T-helper 2 cell treated with Interferon-gamma antibody and Interleukin-4, amounts not matched to agents 5 μg/mL and 100 μg/mL, for 36 hours (primary cell): ENCODE data around the gene OTOF.
"Not testable (repeated sequence)": the region's sequence is repeated elsewhere in the genome, so short reads cannot be mapped to it uniquely, and the experiment has no call there.

Source experiments
- DNase-seq: peaks from one replicate; pipeline ENCODE4 v3.0.0; 2021; ENCODE audit warnings: low spot score
- H3K27ac Mint-ChIP-seq: one replicate; pipeline ENCODE4 v1.8.0; 2021; ENCODE audit warnings: mild to moderate bottlenecking, mixed read lengths
- H3K27me3 Mint-ChIP-seq: one replicate; pipeline ENCODE4 v1.8.0; 2021; ENCODE audit warnings: low read depth, mixed read lengths
- H3K36me3 Mint-ChIP-seq: one replicate; pipeline ENCODE4 v1.8.0; 2021; ENCODE audit warnings: low read depth, mixed read lengths
- H3K4me1 Mint-ChIP-seq: one replicate; pipeline ENCODE4 v1.8.0; 2021; ENCODE audit warnings: low read depth, mixed read lengths
- H3K4me3 Mint-ChIP-seq: one replicate; pipeline ENCODE4 v1.8.0; 2022; ENCODE audit warnings: mild to moderate bottlenecking, moderate library complexity, mixed read lengths
- H3K9me3 Mint-ChIP-seq: one replicate; pipeline ENCODE4 v1.8.0; 2021; ENCODE audit warnings: mixed read lengths

The OTOF gene

GRCh38 chr2:26470601-26471260, 7.2 kb downstream of the OTOF start:
- Mint-ChIP-seq H3K4me1 (no peaks in the 10 kb centered on the region), H3K9me3 (peaks cover 10% of the 10 kb centered on the region), H3K4me3 (no peak overlapping the region), H3K27me3 (no peaks in the 10 kb centered on the region), H3K27ac (no peak overlapping the region), H3K36me3 (peaks cover 12% of the 10 kb centered on the region)
- no peak for DNase-seq

GRCh38 chr2:26469955-26470354, 8.0 kb downstream of the OTOF start:
- no peaks in the 10 kb centered on the region for H3K4me1 Mint-ChIP-seq
- no peaks in the 10 kb centered on the region for H3K27me3 Mint-ChIP-seq
- peaks cover 10% of the 10 kb centered on the region for H3K9me3 Mint-ChIP-seq
- peaks cover 12% of the 10 kb centered on the region for H3K36me3 Mint-ChIP-seq
- H3K27ac Mint-ChIP-seq = no peak overlapping the region
- H3K4me3 Mint-ChIP-seq = no peak overlapping the region
- no peak for DNase-seq

- no peaks in the 10 kb centered on the region for H3K4me1 Mint-ChIP-seq
- peak; percentile 41 for DNase-seq
- peaks cover 12% of the 10 kb centered on the region for H3K36me3 Mint-ChIP-seq
- no peaks in the 10 kb centered on the region for H3K27me3 Mint-ChIP-seq
- H3K27ac Mint-ChIP-seq = no peak overlapping the region
- H3K4me3 Mint-ChIP-seq = no peak overlapping the region
- peaks cover 10% of the 10 kb centered on the region for H3K9me3 Mint-ChIP-seq
Measured at GRCh38 chr2:26469092-26469710, 8.7 kb downstream of the OTOF start.

DNA sequence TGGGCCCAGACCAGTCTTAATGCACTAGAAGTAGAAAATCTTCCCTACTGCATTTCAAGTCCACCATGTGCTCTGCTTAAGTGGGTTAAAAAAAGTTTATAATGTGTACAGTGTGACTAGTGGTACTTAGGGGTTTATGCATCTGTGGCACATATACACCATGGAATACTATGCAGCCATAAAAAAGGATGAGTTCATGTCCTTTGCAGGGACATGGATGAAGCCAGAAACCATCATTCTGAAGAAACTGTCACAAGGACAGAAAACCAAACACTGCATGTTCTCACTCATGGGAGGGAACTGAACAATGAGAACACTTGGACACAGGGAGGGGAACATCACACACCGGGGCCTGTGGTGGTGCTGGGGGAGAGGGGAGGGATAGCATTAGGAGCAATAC, 9.4 kb downstream of the OTOF start:
- Mint-ChIP-seq H3K27ac (peak overlapping the region; percentile 68), H3K36me3 (peaks cover 12% of the 10 kb centered on the region), H3K9me3 (peaks cover 10% of the 10 kb centered on the region)
- DNase-seq, H3K4me1 Mint-ChIP-seq, H3K4me3 Mint-ChIP-seq, H3K27me3 Mint-ChIP-seq: not testable (repeated sequence)

DNA sequence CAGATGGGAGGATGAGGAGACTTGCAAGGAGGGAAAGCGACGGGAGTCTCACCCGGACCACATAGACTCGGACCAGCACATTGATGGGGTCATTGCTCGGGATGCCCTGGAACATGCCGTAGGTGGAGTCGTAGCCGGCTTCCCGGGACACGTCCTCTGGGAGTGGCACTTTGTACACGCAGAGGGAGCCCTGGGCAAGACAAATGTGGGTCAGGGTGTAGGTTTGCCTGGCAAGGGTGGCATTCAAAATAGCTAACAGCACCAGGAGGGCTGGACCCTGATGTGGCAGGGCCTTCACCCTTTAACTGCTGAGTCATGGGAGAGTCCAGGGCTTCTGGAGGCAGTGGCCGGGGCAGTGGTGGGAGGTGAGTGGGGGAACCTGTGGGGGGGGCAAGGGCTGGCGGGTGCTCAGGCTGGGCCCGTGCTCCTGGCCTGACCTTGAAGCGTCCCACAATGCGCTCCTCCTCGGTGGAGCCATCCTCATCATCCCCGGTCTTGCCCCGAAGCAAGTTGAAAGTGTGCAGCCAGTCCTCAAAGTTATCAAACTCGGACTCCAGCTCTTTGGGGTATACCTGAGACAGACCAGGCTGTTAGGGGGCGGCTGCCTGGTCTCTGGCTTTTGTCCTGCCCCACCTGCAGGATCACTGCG, 11.1 kb downstream of the OTOF start:
- H3K27me3 Mint-ChIP-seq = no peaks in the 10 kb centered on the region
- H3K27ac Mint-ChIP-seq = no peak overlapping the region
- H3K9me3 Mint-ChIP-seq = peaks cover 10% of the 10 kb centered on the region
- no peaks in the 10 kb centered on the region for H3K4me1 Mint-ChIP-seq
- DNase-seq = no peak
- H3K4me3 Mint-ChIP-seq = no peak overlapping the region
- peaks cover 12% of the 10 kb centered on the region for H3K36me3 Mint-ChIP-seq

GRCh38 chr2:26465981-26466471, 11.9 kb downstream of the OTOF start:
- no peak for DNase-seq
- Mint-ChIP-seq H3K27me3 (no peaks in the 10 kb centered on the region), H3K9me3 (peaks cover 10% of the 10 kb centered on the region), H3K27ac (no peak overlapping the region), H3K4me3 (no peak overlapping the region), H3K36me3 (peaks cover 12% of the 10 kb centered on the region), H3K4me1 (no peaks in the 10 kb centered on the region)

DNA sequence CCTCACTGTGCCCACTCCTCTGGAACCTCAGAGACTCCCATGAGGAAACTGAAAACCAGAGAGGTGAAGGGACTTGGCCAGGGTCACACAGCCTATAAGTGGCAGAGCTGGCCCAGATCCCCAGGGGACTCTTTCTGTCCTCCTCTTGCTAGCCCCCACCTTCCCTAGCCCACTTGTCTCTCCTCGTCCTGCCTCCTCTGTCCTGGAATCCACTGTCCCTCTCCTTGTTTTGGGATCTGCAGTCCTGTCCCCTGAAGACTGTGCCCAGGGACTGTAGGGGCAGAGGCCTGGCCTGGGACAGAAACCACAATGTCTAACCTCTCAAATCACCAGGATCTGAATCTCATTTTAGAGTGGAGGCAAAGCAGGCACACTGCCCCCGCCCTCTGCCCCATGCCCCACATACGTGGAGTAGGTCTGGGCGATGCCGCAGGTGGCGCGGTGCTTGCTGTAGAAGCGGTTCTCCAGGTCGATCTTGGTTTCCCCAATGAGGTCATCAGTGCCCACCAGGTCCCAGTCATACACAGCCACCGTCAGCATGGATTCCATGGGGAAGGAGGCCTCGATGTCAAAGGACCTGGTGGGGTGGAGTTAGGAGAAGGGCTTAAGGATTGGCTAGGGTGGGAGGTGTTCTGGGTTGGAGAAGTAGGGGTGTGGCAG, 12.5 kb downstream of the OTOF start:
- no peak for DNase-seq
- Mint-ChIP-seq H3K4me3 (no peak overlapping the region), H3K4me1 (no peaks in the 10 kb centered on the region), H3K27me3 (no peaks in the 10 kb centered on the region), H3K36me3 (peaks cover 12% of the 10 kb centered on the region), H3K9me3 (peaks cover 10% of the 10 kb centered on the region), H3K27ac (no peak overlapping the region)

GRCh38 chr2:26464390-26465265, 13.3 kb downstream of the OTOF start:
- Mint-ChIP-seq H3K9me3 (peaks cover 6% of the 10 kb centered on the region), H3K27me3 (no peaks in the 10 kb centered on the region), H3K36me3 (peaks cover 6% of the 10 kb centered on the region), H3K4me1 (no peaks in the 10 kb centered on the region), H3K27ac (no peak overlapping the region), H3K4me3 (no peak overlapping the region)
- DNase-seq = no peak

- Mint-ChIP-seq H3K4me1 (no peaks in the 10 kb centered on the region), H3K27ac (no peak overlapping the region), H3K27me3 (no peaks in the 10 kb centered on the region), H3K9me3 (no peaks in the 10 kb centered on the region), H3K4me3 (no peak overlapping the region), H3K36me3 (peaks cover under 1% of the 10 kb centered on the region)
- no peak for DNase-seq
Measured at GRCh38 chr2:26463244-26464192, 14.4 kb downstream of the OTOF start.

DNA sequence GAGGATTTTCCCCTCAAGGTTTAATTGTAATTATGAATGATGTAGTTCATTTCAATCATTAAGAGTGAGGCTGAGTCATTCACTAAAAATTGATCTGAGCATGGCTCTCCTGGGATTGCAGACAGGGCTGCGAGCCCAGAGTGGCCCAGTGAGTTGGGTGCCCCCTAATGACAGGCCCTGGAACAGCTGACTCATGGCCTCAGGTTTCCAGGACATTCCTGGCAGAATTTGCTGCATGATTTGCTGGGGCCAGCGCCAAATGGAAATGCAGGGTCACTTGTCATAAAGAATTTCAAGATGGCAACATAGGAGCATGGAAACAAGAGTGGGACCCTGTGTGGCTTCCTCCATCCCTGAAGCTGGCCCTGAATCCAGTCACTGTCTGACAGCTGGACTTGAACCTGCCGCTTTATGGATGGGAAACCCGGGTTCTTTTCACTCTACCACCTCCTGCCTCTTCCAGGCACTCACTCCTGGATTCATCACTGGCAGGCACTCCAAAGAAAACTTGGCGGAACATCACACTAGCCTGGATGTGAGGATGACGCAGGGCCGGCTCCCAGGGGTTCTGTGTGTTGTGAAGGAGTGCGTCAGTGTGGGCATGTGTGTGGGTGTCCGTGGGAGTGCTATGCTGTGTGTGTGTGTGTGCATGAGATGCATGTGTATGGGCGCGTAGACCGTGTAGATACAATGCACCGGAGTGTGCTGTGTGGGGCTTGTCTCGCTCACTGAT, 15.2 kb downstream of the OTOF start:
- H3K27me3 Mint-ChIP-seq = no peaks in the 10 kb centered on the region
- H3K27ac Mint-ChIP-seq = no peak overlapping the region
- H3K4me1 Mint-ChIP-seq = no peaks in the 10 kb centered on the region
- H3K4me3 Mint-ChIP-seq = no peak overlapping the region
- no peaks in the 10 kb centered on the region for H3K36me3 Mint-ChIP-seq
- H3K9me3 Mint-ChIP-seq = no peaks in the 10 kb centered on the region
- no peak for DNase-seq

DNA sequence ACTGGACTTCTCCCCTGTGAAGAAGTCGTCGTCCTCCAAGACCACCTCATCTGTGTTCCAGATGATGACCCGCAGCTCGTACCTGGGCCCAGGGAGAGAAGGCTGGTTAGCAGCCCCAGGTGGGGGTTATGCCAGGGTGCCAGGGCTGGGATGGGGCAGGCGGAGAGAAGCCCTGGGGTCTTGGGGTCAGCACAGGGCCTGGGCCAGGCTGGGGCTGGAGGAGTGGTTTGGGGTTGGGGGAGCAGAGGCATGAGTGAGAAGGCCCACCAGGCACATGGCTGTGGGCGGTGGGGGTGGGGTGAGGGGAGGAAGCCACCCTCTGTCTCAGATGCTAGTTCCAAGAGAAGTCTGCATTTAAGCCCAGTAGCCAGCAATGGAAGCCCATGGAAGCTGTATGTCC, 15.8 kb downstream of the OTOF start:
- Mint-ChIP-seq H3K27ac (no peak overlapping the region), H3K4me1 (no peaks in the 10 kb centered on the region), H3K36me3 (no peaks in the 10 kb centered on the region), H3K27me3 (no peaks in the 10 kb centered on the region), H3K4me3 (no peak overlapping the region), H3K9me3 (no peaks in the 10 kb centered on the region)
- DNase-seq = no peak

DNA sequence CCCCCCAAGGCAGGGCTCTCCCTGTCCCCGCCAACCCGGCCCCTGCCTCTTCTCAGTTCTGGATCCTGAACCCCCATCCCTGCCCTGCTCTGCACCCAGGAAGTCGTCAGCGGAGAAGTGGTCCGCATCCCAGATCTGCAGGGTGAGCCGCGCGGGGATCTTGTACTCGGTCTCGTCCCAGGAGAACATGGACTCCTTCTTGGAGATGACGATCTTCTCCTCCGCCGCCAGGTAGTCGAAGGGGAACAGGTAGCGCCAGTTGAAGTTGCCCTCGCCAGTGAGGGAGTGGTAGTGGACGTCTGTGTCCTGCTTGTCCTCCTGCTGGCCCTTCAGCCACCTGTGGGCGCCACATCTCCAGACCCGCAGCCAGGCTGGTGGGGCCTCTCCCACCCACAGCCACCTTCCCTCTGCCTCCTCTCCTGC, 16.3 kb downstream of the OTOF start:
- Mint-ChIP-seq H3K36me3 (no peaks in the 10 kb centered on the region), H3K4me3 (no peak overlapping the region), H3K4me1 (no peaks in the 10 kb centered on the region), H3K27ac (no peak overlapping the region), H3K9me3 (no peaks in the 10 kb centered on the region), H3K27me3 (no peaks in the 10 kb centered on the region)
- DNase-seq = no peak
